Measurements from ENCODE around the gene FXYD6. TPM values are rescaled to one million over a fixed set of nuclear protein-coding genes. Genes with fewer than 3 reads are reported as not detected.

FXYD6 gene
- total RNA-seq, 3 donors from 2014 or later, result 10.2 to 246 (median 15.9) TPM

DNA sequence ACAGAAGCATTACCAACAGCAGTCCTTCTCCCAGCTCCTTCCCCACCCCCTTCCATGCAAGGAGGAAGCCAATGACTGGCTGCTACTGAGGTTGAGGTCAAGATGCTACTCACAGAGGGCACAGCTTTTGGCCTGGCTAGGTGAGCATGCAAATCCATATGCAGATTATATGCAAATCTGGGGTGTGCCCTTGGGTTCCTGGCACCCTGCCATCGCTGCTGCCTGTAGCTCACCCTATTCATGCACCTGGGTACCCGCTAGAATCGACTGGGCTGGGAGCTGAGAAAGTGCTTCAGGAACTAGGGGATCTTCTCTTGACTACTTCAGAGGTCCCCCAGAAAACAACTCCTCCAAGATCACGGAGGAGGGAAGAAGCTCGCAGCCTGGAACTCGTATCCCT is 83.5 kb downstream of the FXYD6 start:
- DNase-seq, result no peak
- no peak for ATAC-seq
- H3K4me1 ChIP-seq (ENCODE audit: low read depth), result peaks cover 13% of the 10 kb centered on the region
- TF ChIP-seq, protein P1, sequence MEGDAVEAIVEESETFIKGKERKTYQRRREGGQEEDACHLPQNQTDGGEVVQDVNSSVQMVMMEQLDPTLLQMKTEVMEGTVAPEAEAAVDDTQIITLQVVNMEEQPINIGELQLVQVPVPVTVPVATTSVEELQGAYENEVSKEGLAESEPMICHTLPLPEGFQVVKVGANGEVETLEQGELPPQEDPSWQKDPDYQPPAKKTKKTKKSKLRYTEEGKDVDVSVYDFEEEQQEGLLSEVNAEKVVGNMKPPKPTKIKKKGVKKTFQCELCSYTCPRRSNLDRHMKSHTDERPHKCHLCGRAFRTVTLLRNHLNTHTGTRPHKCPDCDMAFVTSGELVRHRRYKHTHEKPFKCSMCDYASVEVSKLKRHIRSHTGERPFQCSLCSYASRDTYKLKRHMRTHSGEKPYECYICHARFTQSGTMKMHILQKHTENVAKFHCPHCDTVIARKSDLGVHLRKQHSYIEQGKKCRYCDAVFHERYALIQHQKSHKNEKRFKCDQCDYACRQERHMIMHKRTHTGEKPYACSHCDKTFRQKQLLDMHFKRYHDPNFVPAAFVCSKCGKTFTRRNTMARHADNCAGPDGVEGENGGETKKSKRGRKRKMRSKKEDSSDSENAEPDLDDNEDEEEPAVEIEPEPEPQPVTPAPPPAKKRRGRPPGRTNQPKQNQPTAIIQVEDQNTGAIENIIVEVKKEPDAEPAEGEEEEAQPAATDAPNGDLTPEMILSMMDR (IDR thresholded peaks at IDR 0.05), result no peak
- H3K9me3 ChIP-seq, result no peaks in the 10 kb centered on the region
- intact Hi-C loops (cut with DNase I, micrococcal nuclease), result no loop called here
- H3K4me3 ChIP-seq, result no peak overlapping the region
- H3K36me3 ChIP-seq (ENCODE audit: low read depth), result no peaks in the 10 kb centered on the region

DNA sequence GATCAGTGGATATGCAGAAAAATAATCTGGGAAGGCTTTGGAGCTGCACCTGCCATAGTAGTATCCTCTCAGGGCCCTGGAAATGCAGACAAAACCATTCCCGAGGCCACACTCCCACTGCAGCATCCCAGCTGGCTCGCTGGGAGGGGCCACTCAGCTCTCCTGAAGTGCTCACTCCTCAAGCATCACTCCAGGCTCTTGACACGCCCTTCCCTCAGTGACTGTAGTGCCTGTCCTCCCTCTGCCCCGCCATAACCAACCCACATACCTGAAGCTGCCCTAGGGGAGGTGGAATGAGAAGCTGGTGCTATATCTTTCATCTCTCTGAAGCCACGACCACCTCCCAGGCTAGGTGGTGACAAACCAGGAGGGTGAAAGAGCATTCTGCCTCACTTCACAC is 84.2 kb downstream of the FXYD6 start:
- no peak for DNase-seq
- H3K9me3 ChIP-seq, result no peaks in the 10 kb centered on the region
- intact Hi-C loops (cut with DNase I, micrococcal nuclease), result no loop called here
- H3K4me3 ChIP-seq, result no peak overlapping the region
- H3K4me1 ChIP-seq (ENCODE audit: low read depth), result peaks cover 13% of the 10 kb centered on the region
- no peaks in the 10 kb centered on the region for H3K36me3 ChIP-seq (ENCODE audit: low read depth)
- no peak for ATAC-seq
- TF ChIP-seq, protein P1 (IDR thresholded peaks at IDR 0.05), result no peak

DNA sequence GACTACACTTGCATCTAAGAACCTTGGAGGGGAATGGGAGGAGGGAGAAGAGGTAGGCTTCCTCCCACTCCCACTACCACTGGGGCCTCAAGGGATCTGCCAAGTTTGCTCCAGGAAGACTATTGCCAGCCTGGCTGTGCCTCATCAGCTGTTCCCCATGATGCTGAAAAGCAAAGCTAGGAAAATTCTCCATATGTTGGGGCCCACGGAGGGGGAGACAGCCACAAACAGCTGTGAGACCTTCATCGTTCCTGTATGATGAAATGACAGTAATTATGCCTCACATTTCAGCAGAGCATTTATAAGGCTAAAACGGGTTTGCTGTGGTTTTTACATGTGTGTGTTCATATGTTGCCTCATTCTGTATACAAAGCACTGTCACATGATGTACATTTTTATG is 86.2 kb downstream of the FXYD6 start:
- Histone ChIP-seq H3K4me1 (ENCODE audit: low read depth) (no peaks in the 10 kb centered on the region), H3K4me3 (no peak overlapping the region), H3K9me3 (no peaks in the 10 kb centered on the region), H3K36me3 (ENCODE audit: low read depth) (no peaks in the 10 kb centered on the region)
- intact Hi-C loops (cut with DNase I, micrococcal nuclease), result no loop called here
- no peak for DNase-seq
- TF ChIP-seq, protein P1 (IDR thresholded peaks at IDR 0.05), result no peak
- no peak for ATAC-seq

DNA sequence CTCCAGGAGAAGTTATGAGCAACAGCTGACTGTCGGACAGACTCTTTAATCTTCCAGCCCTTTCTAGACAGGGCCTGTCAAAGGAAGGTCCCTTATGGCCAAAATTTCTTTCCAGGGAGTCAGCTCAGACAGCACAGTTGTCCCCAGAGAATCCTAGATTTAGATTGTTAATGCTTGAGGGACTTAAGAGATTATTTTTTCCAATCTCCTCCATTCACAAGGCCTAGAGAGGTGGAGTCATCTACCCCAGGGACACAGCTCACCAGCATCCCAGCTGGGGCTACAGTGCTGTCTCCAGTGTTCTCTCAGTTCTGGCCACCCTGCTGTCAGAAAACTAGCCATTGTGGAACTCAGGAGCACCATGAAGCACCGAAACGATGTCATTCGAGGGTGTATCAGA is 87.2 kb downstream of the FXYD6 start:
- TF ChIP-seq, protein P1 (IDR thresholded peaks at IDR 0.05), result no peak
- H3K4me1 ChIP-seq (ENCODE audit: low read depth), result no peaks in the 10 kb centered on the region
- no peak for DNase-seq
- H3K36me3 ChIP-seq (ENCODE audit: low read depth), result no peaks in the 10 kb centered on the region
- intact Hi-C loops (cut with DNase I, micrococcal nuclease), result no loop called here
- no peak overlapping the region for H3K4me3 ChIP-seq
- no peaks in the 10 kb centered on the region for H3K9me3 ChIP-seq
- ATAC-seq, result no peak

Other genes starting within 250 kb of the FXYD6 start
- 1 to 10 TPM; 5.0 to 5.5 (median 5.3) TPM for gene DSCAML1, start 79.4 kb downstream of the FXYD6 start, total RNA-seq
- gene FXYD2, start 51.9 kb downstream of the FXYD6 start, total RNA-seq, result 1 to 10 TPM; 1.2 to 9.1 (median 1.5) TPM
- 1 to 10 TPM in 1 of 3 donors, under 1 TPM in 2; 0.32 to 1.9 (median 0.72) TPM for gene TMPRSS13, start 52.7 kb upstream of the FXYD6 start, total RNA-seq
- gene IL10RA, start 109.7 kb upstream of the FXYD6 start, total RNA-seq, result 10 to 100 TPM in 2 of 3 donors, 1 to 10 TPM in 1; 9.3 to 25.9 (median 12.5) TPM
- 100 to 1,000 TPM; 159 to 648 (median 243) TPM for gene TMPRSS4, start 200.4 kb upstream of the FXYD6 start, total RNA-seq
- not detected for gene SMIM35, start 210.3 kb upstream of the FXYD6 start, total RNA-seq

All from mucosa of descending colon (tissue), 3 donors.